ENCODE data around the gene ZNF219.

DNA sequence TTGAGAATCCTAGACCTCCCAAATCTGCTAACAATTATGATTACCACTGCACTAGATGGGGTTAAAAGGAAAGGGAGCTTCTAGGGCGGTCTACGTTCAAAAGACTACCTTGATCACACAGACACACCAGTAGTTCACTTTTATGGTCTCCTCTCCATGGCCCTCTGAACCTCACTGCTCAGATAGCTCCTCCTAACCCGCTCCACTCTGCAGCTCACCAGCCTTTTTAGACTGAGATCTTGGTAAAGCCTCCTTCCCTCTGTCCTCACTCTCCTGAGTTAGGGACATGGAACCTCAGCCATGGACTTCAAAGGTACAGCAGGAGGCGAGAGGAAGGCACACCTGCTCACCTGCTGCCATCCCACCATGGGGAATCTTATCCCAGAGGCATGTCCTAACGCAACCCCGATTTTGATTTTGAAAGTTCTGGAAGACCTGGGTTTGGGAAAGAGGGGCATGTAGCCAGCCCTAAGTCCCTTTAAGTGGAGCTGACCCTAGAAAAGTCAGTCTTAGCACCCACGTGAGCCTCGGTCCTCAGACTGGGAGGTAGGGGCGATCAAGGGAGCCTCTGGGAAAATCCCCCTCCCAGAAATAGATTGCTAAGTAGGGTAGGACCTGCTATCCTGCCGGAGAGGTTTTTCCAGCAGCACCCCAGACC, 1.3 kb downstream of the ZNF219 start:
- TF ChIP-seq, protein P1, sequence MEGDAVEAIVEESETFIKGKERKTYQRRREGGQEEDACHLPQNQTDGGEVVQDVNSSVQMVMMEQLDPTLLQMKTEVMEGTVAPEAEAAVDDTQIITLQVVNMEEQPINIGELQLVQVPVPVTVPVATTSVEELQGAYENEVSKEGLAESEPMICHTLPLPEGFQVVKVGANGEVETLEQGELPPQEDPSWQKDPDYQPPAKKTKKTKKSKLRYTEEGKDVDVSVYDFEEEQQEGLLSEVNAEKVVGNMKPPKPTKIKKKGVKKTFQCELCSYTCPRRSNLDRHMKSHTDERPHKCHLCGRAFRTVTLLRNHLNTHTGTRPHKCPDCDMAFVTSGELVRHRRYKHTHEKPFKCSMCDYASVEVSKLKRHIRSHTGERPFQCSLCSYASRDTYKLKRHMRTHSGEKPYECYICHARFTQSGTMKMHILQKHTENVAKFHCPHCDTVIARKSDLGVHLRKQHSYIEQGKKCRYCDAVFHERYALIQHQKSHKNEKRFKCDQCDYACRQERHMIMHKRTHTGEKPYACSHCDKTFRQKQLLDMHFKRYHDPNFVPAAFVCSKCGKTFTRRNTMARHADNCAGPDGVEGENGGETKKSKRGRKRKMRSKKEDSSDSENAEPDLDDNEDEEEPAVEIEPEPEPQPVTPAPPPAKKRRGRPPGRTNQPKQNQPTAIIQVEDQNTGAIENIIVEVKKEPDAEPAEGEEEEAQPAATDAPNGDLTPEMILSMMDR (conservative IDR thresholded peaks at IDR 0.05; ENCODE audit: low read length): no peak
- no peak for TF ChIP-seq EZH2phosphoT487 (IDR thresholded peaks at IDR 0.05; ENCODE audit: borderline replicate concordance, low read depth, low read length)
